CMK (cell line): Measurements from ENCODE around the gene LAMB1.
"Not testable (repeated sequence)": the region's sequence is repeated elsewhere in the genome, so short reads cannot be mapped to it uniquely, and the experiment has no call there.

Experiments used
- DNase-seq: peaks from one replicate; pipeline ENCODE4 v3.0.0-alpha.2; 2010; ENCODE audit warnings: low read depth

The LAMB1 gene

DNA sequence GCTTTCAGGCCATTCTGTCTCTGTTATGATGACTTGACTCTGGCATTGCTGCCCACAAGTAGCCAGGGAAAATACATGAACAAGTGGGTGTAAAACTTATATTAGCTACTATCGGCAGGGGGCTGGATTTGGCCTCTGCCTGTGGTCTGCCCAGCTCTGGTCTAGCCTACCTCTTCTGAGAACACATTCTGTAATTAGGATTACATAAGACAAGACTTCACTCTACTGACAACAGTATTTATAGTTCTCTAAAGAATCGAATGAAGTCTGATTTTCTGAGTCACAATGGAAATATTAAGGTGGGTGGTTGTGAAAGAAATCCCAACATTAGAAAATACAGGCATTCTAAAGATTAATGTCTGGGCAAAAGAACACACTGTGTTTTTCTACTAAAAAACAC, 56.5 kb downstream of the LAMB1 start:
- no peak for DNase-seq

DNA sequence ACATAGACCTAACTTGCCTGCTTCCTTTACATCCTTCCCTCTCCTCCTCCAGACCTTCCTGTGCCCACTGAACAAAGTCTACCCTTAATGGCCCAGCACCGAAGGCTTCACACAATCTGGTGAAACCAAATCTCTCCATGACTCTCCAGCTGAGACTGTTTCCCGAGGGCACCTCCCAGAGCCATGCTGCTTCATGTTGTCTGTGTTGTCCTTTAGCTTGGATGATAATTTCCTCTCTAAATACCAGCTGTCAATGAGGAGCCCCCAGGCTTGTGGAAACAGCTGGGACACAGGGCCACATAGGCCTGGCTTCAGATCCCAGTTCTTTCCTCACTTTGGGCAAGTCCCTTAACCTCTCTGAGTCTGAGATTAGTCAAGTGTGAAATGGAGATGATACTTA, 57.6 kb downstream of the LAMB1 start:
- DNase-seq: no peak

DNA sequence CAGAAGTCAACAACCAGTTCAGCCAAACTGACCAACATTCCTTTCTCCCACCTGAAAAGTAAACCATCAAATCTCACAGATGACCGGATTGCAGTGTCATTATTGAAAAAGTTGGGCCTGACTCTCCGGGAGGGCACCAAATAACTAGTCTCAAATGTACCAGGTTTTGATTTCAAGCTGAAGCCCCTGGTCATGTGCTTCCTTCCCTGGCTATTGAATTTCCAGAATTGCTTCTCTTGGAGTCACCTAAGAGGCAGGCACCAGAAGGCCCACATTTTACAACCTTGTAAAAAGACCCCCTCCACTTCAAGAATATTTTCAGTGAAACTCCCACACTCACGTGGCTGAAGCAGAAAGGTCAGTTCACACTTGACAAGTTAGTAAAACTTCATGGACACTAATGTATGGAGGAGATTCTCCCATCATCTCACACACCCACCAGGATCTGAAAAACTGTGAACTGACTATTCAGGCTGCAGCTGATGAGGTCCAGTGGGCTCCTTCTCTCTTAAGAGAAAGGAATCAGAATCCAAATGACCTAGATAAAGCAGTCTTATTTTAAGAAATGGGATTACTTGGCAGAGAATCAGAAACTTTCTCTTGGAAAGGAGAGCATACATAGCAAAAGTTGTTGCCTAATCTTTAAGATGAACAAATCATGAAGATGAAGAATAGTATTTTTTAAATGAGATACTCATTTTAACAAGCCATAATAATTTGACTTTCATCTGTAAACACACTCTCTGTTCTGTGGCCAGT, 58.4 kb downstream of the LAMB1 start:
- DNase-seq: no peak

DNA sequence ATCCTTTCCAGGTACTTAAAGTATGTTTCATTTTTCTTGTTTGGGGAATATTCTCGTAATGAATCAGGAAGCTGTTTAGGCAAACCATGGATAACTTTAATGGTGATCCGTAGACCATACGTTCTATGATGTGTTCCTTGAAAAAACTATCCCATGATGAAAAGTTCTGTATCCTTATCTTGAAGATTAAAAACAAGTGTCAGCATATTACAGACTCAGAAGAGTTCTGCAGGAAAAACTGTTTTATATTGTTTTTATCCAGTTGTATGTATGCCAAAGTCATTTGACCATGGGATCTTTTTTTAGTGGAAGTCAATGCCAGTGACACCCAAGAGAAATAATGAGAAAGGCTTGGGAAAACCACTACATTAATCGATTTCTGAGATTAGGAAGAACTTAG, 59.9 kb downstream of the LAMB1 start:
- no peak for DNase-seq

DNA sequence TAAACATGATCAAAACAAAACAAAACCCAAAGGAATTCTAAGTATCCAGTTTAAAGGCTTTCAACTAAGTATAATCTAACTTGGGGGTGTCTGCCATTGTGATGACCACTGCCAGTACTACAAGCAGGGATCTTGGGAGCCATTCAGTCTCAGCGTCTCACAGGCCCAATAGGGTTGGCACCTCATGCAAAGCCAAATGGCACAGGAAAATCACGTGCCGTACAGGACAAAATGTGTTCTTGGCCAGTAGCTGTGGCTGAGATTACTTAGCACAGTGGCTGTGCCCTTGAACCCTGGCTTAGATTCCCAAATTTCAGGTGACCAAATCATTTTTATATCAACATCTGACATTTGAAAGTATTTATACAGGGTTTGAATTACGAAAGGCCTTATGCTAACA, 62.0 kb downstream of the LAMB1 start:
- no peak for DNase-seq

DNA sequence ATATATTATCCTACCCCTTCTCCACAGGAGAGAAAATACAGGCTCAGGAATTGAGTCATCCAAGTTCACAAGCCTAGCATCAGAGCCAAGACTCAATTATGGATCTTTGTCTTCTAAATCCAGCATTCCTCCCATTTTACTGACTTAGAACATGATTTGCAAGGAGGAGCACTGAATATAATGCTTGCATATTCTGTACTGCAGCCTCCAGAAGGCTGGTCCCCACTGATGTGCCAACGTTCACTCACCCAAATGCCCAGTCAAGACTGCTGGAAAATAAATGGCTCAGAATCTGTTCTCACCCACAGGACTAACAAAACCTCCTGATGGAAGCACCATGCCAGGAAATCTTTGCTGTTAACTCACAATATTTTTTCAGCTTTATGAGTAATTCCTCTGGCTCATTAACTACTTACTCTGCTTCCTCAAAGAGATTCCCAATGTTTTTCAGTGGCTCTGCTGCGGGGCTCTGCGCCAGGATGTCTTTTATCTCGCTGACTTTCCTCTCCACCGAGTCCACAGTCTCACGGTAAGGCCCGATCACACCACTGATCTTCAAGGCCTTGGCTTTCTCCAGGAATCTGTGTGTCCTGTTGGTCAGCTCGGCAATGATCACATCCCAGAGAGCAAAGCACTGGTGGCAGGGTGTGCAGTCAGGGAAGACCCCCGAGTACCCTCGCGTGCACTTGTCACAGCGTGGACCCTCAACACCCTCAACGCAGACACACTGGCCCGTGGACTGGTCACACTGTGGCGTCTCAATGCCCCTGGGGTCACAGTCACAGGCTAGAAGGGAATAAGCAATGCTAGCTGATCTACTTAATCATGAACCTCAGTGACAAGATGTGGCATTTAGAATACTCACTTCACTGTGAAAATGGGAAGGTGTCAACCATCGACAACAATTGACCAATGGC, 63.1 kb downstream of the LAMB1 start:
- DNase-seq: no peak

DNA sequence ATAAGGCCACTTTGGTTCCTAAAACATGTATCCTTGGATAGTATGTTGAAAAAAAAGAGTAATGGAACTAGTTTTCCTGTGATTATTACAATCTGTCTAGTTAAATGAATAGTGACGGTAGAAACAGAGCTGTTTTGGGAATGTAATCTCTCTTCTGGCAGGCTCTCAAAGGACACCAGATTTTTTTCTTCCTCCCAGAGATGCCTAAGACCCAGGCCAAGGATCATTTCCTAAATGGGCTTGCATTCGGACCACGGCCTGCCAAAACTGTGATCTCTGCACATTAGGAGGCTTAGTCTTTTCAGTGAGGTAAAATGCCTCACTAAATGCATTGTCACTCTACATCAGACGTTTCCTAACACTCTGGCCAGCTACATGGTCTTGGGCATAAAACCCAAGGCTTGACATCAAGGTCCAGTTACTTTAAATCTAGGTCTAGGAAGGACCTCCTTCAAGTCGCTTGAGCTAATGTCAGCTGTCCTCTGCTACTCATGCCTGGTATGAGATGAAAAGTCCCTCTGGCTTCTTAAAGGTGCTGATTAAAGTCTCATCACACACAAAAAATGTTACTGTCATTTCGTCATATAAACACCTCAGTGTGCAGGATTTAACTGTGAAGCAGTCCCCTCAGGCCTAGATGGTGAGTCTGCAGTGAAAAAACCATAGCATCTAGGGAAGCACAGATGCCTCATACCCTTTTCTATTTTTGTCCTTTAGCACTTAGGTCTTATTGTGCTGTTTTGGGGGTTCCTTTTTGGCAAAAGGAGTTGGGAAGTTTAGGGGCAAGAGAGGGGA, 64.3 kb downstream of the LAMB1 start:
- no peak for DNase-seq

DNA sequence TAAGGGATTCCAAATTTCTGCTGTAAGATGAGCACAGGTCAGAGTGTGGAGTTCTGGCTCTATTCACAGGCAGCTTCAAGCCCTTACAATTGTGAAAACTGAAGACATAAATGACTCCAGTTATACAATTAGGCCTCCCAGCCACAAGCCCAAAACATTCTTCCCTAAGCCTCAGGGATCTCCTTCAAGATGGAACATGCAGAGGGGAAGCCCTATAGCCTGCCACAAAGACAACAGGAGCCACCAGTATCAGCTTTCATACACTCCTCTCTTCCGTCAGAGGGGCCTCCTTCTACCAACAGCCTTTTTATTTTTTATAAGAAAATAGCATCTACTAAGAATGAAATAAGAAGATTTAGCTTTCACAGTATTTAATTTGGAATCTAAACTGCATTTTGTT, 65.4 kb downstream of the LAMB1 start:
- no peak for DNase-seq

DNA sequence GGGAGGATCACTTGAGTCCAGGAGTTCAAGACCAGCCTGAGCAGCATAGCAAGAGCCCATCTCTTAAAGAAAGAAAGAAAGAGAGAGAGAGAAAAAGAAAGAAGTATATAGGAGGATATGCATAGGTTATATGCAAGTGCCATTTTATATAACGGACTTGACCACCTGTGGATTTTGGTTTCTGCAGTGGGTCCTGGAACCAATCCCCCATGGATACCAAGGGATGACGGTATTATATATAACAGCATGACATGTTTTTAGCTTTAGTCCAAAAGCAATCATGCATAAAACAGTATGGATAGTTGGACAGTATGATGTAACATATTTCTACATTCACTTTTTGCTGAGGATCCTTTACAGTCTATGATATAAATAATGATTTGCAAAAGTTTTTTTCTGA, 66.6 kb downstream of the LAMB1 start:
- DNase-seq: no peak

DNA sequence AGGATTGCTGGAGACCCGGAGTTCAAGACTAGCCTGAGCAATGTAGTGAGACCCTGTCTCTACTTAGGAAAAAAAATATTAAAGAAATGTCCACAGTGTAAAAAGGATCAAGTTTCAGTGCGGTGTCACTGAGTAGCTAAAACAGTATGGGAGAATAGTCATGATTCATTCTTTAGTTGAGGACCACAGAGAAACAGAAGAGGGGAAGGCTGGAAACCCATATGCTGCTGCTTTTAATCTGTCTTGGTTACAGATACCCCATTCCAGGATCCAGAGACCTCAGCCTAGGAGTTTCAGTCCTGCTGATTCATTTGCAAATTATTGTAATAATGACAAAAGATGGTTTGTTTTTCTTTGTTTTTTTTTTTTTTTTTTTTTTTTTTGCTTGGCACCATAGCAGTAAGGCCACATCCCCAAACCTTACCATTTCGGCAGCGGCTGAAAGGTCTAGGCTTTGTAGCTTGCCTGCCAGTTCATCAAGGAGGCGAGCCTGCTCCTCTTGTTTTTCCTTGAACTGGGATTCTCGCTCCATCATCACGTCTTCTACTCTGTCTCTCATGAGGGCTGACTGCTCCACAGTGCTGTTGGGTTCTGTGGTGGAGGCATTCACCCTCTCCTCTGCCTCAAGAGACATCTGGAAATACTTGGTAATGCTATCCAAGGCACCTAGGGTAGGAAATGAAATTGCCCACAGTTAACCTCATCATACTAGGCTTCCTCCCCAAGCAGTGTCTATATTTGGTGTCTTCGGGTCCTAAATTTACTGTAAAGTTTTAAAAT, 67.8 kb downstream of the LAMB1 start:
- DNase-seq: no peak

DNA sequence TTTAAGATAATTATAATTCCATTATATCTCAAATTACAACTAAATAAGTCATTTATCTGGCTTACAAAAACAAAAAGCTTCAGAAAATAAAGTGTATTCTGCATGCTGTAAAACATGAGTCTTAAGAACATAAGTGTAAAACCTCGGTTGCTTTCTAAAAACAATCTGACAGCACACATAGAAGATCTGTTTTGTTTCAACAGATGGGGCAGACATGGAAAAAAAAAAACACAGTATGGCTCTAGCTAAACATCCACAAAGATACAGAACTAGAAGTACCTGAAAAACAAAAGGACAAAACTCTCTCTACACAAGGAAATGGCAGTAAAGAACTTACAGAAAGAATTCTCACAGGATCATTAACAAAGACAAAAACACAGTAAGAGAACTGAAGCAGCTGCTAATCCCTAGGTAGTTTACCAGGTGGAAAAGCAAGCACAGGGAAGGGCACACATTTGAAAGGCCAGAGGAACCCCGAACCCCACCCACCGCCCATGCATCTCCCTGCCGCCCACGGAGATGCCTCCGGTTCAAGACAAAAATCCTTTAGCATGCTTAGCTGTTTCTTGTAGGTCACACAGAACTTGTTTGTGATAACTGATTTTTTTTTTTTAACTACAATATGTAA, 69.5 kb downstream of the LAMB1 start:
- DNase-seq: no peak

DNA sequence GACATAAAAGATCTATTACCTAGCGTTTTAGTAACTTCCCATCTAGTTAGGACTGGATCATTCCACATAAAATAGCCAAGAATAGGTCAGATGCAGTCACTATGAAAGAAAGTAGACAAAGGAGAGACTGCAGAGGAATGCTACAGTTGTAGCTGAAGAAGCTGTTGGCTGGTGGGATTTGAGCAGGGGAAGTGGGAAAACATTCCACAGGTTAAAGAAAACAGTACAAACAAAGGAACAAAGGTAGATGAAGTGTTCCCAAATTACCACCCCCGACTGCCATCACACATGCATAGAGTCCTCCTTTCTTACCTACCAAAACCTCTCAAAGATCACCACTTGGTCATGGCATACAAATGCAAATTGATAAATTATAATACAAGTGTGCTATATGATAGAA, 70.2 kb downstream of the LAMB1 start:
- no peak for DNase-seq

DNA sequence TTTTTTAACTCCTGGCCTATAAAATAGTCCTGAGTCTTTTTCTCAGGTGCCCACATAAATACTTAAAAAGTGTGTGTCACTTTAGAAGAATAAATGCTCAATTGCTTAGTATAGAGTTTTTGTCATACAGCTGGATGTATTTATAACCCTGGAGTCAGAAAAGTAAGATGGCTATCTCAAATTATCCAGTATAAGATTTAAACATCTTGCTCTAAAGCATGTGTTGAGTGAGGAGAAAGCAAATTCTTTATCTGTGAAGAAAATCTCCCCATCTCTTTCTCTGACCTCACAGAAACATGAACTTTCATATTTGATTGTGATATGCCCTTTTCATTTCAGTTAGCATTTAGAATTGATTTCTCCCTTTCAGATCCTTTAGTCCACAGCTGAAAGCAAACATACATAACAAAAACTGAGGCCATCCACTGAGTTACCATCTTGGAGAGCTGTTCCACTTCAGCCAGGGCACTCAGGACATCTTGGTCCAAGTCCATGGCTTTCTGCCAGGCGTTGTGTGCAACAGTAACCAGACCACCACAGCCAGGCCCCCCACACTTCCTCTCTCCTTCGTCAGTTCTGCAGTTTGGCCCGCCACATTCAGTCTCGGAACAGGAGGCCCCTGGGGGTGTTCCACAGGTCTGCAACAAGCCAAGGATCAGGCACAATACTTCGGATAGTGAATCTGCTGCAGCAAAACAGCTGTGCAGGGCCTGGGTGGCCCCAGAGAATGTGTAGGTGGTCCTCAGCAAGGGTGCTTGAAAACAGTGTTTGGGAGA, 71.0 kb downstream of the LAMB1 start:
- DNase-seq: no peak

DNA sequence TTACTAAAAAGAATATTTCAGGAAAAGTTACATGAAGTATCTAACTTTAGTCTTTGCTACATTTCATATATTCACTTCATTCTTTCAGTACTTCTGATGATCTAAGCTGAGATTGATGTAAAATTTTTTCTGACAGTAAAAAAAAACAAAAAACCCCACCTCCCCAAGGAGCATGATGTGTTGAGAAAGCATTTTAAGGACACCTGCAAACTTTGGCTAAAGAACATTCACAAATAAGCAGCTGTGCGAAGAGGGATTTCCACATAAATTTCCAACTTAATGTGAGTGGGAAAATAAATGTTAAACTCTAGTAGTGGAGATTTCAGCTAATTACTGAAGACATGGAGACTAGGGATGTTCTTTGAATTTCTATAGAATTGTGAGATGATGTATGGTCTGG, 76.5 kb downstream of the LAMB1 start:
- DNase-seq: no peak

DNA sequence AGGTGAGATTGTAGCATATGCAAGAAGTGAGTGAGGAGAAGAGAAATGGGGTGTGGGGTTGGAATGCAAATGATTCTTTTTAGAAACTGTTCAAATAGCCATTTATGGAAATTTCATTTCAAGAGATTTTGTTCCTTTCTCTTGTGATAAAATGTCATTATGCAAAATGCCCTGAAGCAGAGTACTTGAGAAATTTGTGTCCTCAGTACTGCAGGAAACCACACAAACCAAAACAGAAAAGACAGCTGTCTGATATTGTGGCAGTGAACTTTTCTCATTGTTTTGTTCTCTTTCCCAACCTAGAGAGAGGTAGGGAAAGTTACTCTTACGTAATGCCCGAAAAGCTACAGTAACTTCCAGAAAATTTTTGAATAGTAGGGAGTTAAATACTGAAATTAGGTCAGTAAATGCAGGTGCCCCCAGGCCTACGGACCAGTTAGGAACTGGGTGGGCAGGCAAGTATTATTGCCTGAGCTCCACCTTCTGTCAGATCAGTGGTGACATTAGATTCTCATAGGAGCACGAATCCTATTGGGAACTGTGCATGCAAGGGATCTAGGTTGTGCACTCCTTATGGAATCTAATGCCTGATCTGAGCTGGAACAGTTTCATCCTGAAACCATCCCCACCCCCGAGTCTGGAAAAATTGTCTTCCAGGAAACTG, 78.0 kb downstream of the LAMB1 start:
- DNase-seq: no peak

DNA sequence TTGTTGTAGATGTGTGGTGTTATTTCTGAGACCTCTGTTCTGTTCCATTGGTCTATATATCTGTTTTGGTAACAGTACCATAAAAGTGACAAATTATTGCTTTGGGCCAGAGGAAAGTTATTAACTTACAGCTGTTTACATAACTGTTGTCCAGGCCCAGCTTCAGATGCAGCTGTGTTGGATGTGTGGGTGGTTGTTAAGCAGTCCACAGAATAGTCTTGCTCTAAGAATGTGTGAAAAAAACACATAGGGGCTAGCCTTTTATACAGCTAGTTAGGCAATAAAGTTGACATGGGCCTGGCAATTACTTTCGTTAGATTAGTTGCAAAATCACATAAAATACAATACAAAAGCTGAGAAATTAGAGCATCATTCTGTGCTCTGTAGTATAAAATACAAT, 80.1 kb downstream of the LAMB1 start:
- DNase-seq: no peak

DNA sequence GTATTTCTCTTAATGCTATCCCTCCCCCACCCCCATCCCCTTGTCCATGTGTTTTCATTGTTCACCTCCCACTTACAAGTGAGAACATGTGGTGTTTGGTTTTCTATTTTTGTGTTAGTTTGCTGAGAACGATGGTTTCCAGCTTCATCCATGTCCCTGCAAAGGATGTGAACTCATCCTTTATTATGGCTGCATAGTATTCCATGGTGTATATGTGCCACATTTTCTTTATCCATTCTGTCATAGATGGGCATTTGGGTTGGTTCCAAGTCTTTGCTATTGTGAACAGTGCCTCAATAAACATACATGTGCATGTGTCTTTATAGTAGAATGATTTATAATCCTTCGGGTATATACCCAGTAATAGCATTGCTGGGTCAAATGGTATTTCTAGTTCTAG, 81.1 kb downstream of the LAMB1 start:
- DNase-seq: not testable (repeated sequence)

DNA sequence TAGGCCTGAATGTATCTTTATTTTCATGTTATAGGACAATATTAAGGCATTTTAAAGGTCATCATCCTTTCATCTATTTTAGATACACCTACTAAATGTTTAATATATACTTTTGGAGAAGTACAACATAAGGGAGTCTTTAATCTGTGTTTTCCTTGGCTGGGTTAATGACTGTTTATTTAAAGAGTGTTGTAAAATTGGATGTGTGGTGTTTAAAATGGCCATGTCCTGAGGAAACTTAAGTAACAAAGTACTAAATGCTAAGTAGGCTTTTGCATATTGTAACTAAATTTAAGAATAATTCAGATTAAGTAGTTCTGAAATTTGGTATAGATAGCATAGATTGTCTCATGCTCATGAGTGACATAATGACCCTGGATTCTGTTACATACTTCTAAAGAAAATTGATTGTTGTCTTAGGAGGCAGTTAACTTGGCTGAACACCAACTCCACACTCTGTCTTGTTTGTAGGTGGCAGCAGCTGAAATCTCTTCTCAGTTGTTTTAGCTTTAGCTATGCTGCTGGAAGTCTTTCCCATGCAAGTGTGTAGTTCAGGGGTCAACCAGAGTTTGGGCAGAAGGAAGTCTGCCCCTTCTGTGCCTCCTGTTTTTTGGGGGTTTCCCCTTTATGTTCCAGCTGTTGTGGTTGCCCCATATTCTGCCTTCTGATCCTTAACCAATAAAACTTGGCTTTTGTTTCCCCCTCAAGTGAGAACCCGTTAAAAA, 82.8 kb downstream of the LAMB1 start:
- no peak for DNase-seq

DNA sequence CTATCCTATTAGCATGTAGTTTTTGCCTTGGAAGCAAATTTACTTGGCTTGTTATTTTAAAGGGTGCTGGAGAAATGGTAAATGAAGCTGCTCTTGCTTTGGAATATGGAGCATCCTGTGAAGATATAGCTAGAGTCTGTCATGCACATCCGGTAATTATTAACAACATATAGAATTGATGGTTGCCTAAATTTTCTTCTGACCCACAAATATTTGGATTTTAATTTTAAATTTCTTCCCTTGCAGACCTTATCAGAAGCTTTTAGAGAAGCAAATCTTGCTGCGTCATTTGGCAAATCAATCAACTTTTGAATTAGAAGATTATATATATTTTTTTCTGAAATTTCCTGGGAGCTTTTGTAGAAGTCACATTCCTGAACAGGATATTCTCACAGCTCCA, 84.0 kb downstream of the LAMB1 start:
- DNase-seq: no peak
